Measurements from ENCODE around the gene OR4K15. TPM values are rescaled to one million over a fixed set of nuclear protein-coding genes. Genes with fewer than 3 reads are reported as not detected.

Gene OR4K15
- total RNA-seq, 1 experiment from 2014 or later, result not detected

- H3K36me3 ChIP-seq (ENCODE audit: control insufficient read depth in 1 of 2, insufficient read depth in 2 of 2, low read length in 2 of 2), result no peaks in the 10 kb centered on the region
- H3K27me3 ChIP-seq (ENCODE audit: insufficient read depth, low read length), result no peaks in the 10 kb centered on the region
- POLR2A ChIA-PET, result no interaction called here
- no peak within 1 kb of the TSS for H3K4me3 ChIP-seq (replicated peaks in 1 of 2; ENCODE audit: low read depth in 1 of 2, low read length in 2 of 2)
- no peak within 1 kb of the TSS for H3K9ac ChIP-seq (ENCODE audit: low read length)
- RAD21 ChIA-PET (ENCODE audit: low non-redundant PET in 1 of 2, low total read pairs in 2 of 2, uncharacterized antibody in 2 of 2, unreplicated experiment in 2 of 2), result no interaction called here
- no peak within 1 kb of the TSS for H2AFZ ChIP-seq (ENCODE audit: low read depth, low read length, poor library complexity, severe bottlenecking)
- H3K79me2 ChIP-seq (ENCODE audit: insufficient read depth, low read length), result no peaks in the 10 kb centered on the region
- DNase-seq (ENCODE audit: low read depth, low spot score), result no peak
- H4K20me1 ChIP-seq (ENCODE audit: insufficient read depth), result no peaks in the 10 kb centered on the region; the same call in 1 of the 2 replicates
- ATAC-seq, result no peak
- no peak within 1 kb of the TSS for H3K4me2 ChIP-seq (ENCODE audit: low read length)
- peaks cover 0 to 11% of the 10 kb centered on the region in 2 experiments; a peak in 2 of 4 replicates for H3K9me3 ChIP-seq (ENCODE audit: control insufficient read depth in 1 of 2, insufficient read depth in 1 of 2, low read depth in 1 of 2, low read length in 2 of 2)
- CTCF ChIA-PET, result no interaction called here
- H3K27ac ChIP-seq (ENCODE audit: low read depth, low read length), result no peak within 1 kb of the TSS
- no peak for TF ChIP-seq SRF (IDR thresholded peaks at IDR 0.05; ENCODE audit: low read depth)
- no peak for TF ChIP-seq CEBPB (IDR thresholded peaks at IDR 0.05; ENCODE audit: low read depth)
- no peak for TF ChIP-seq SP1 (IDR thresholded peaks at IDR 0.05; ENCODE audit: low read depth)
- TF ChIP-seq ZNF274 (IDR thresholded peaks at IDR 0.05; ENCODE audit: low read depth, low read length), result no peak
- no peak for TF ChIP-seq SIN3A (IDR thresholded peaks at IDR 0.05; ENCODE audit: low read depth)
- TF ChIP-seq POLR2AphosphoS5 (IDR thresholded peaks at IDR 0.05; ENCODE audit: low read depth, low read length), result no peak
- no peak for TF ChIP-seq MAX (IDR thresholded peaks at IDR 0.05)
- no peak for TF ChIP-seq EGR1 (IDR thresholded peaks at IDR 0.05; ENCODE audit: low read depth)
- TF ChIP-seq JUND (IDR thresholded peaks at IDR 0.05), result no peak
- TF ChIP-seq, protein P1, sequence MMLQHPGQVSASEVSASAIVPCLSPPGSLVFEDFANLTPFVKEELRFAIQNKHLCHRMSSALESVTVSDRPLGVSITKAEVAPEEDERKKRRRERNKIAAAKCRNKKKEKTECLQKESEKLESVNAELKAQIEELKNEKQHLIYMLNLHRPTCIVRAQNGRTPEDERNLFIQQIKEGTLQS (IDR thresholded peaks at IDR 0.05), result no peak
- TF ChIP-seq ELF1 (IDR thresholded peaks at IDR 0.05; ENCODE audit: borderline replicate concordance, low read depth), result no peak
- TF ChIP-seq TCF7L2 (IDR thresholded peaks at IDR 0.05; ENCODE audit: borderline replicate concordance, extremely low read depth, insufficient read depth, insufficient read length), result no peak
- TF ChIP-seq EZH2phosphoT487 (IDR thresholded peaks at IDR 0.05; ENCODE audit: borderline replicate concordance), result no peak
- no peak for TF ChIP-seq CTCF (IDR thresholded peaks at IDR 0.05 in 2 of 3, conservative IDR thresholded peaks at IDR 0.05 in 1 of 3; ENCODE audit: borderline replicate concordance in 1 of 3, insufficient read depth in 1 of 3, low read depth in 2 of 3, low read length in 2 of 3)
- TF ChIP-seq, protein P2, sequence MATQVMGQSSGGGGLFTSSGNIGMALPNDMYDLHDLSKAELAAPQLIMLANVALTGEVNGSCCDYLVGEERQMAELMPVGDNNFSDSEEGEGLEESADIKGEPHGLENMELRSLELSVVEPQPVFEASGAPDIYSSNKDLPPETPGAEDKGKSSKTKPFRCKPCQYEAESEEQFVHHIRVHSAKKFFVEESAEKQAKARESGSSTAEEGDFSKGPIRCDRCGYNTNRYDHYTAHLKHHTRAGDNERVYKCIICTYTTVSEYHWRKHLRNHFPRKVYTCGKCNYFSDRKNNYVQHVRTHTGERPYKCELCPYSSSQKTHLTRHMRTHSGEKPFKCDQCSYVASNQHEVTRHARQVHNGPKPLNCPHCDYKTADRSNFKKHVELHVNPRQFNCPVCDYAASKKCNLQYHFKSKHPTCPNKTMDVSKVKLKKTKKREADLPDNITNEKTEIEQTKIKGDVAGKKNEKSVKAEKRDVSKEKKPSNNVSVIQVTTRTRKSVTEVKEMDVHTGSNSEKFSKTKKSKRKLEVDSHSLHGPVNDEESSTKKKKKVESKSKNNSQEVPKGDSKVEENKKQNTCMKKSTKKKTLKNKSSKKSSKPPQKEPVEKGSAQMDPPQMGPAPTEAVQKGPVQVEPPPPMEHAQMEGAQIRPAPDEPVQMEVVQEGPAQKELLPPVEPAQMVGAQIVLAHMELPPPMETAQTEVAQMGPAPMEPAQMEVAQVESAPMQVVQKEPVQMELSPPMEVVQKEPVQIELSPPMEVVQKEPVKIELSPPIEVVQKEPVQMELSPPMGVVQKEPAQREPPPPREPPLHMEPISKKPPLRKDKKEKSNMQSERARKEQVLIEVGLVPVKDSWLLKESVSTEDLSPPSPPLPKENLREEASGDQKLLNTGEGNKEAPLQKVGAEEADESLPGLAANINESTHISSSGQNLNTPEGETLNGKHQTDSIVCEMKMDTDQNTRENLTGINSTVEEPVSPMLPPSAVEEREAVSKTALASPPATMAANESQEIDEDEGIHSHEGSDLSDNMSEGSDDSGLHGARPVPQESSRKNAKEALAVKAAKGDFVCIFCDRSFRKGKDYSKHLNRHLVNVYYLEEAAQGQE (IDR thresholded peaks at IDR 0.05; ENCODE audit: low read depth), result no peak
- no peak for TF ChIP-seq CBX3 (IDR thresholded peaks at IDR 0.05; ENCODE audit: low read depth)
- no peak for TF ChIP-seq EZH2 (IDR thresholded peaks at IDR 0.05)
- no peaks in the 10 kb centered on the region for H3K4me1 ChIP-seq (ENCODE audit: control insufficient read depth in 1 of 2, insufficient read depth in 2 of 2, low read length in 2 of 2)
- BruUV-seq (replicated peaks), result no TSS peak
- no peaks in the 10 kb centered on the region for H3K9me2 ChIP-seq (ENCODE audit: insufficient read depth)
- intact Hi-C loops (cut with micrococcal nuclease), result no loop called here
These were observed 26.5 kb downstream of the OR4K15 start, which contains the start of gene OR4Q2 for GRCh38 chr14:20001863-20002262. Gene OR4Q2, plus strand, starts transcription at chr14:20002163.
